ENCODE data around the gene RTCB.

The RTCB gene

GRCh38 chr22:32340411-32340810 is 71.6 kb downstream of the RTCB start:
- in situ Hi-C loops (cut with MboI; ENCODE audit: low sequenced_read_pairs) = no loop called here

- in situ Hi-C loops (cut with MboI; ENCODE audit: low sequenced_read_pairs) = no loop called here
Measured at GRCh38 chr22:32339190-32340012, 72.6 kb downstream of the RTCB start.

GRCh38 chr22:32338757-32339156 is 73.3 kb downstream of the RTCB start:
- in situ Hi-C loops (cut with MboI; ENCODE audit: low sequenced_read_pairs) = no loop called here
